Breast epithelium (tissue), 3 donors: ENCODE measurements around the gene RCOR1.

Experiments
- POLR2A ChIP-seq: fragments of 450-650 bp; IDR thresholded peaks from one replicate; pipeline ENCODE4 v1.6.1; 2016; ENCODE audit warnings: antibody characterized with exemption, mild to moderate bottlenecking, moderate library complexity
- POLR2AphosphoS5 ChIP-seq, 3 donors: sonication (generic); formaldehyde crosslinking; IDR thresholded peaks; one replicate each; pipeline ENCODE4 v1.6.1; 2017; ENCODE audit warnings: antibody characterized with exemption in 3 of 3
- TF ChIP-seq, protein P1 (sequence below), 3 donors: fragments of 450-650 bp; IDR thresholded peaks; one replicate each; pipeline ENCODE4 v1.5.1; 2016 to 2017; ENCODE audit warnings: antibody characterized with exemption in 3 of 3, mild to moderate bottlenecking in 3 of 3, moderate library complexity in 3 of 3

GRCh38 chr14:102757646-102758045 is 165.2 kb downstream of the RCOR1 start:
- TF ChIP-seq, protein P1, sequence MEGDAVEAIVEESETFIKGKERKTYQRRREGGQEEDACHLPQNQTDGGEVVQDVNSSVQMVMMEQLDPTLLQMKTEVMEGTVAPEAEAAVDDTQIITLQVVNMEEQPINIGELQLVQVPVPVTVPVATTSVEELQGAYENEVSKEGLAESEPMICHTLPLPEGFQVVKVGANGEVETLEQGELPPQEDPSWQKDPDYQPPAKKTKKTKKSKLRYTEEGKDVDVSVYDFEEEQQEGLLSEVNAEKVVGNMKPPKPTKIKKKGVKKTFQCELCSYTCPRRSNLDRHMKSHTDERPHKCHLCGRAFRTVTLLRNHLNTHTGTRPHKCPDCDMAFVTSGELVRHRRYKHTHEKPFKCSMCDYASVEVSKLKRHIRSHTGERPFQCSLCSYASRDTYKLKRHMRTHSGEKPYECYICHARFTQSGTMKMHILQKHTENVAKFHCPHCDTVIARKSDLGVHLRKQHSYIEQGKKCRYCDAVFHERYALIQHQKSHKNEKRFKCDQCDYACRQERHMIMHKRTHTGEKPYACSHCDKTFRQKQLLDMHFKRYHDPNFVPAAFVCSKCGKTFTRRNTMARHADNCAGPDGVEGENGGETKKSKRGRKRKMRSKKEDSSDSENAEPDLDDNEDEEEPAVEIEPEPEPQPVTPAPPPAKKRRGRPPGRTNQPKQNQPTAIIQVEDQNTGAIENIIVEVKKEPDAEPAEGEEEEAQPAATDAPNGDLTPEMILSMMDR (IDR thresholded peaks at IDR 0.05): no peak
- TF ChIP-seq POLR2A (no peak), POLR2AphosphoS5 (IDR thresholded peaks at IDR 0.05) (no peak)
